Mucosa of descending colon (tissue), 3 donors: ENCODE results near the gene CCDC60. TPM values are rescaled to one million over a fixed set of nuclear protein-coding genes. Genes with fewer than 3 reads are reported as not detected.

Experiments
- ATAC-seq: fragments of 200-7000 bp; cut with Tn5 transposase; one replicate; pipeline ENCODE4 v1.9.1; 2020; ENCODE audit warnings: mild to moderate bottlenecking, moderate library complexity
- DNase-seq, 3 donors: peaks; one replicate each; pipeline ENCODE4 v3.0.0-alpha.2; 2020
- H3K36me3 ChIP-seq: fragments of 200-600 bp; one replicate; pipeline ENCODE4 v1.8.0; 2021; ENCODE audit warnings: low read depth, mild to moderate bottlenecking
- H3K4me1 ChIP-seq: fragments of 200-600 bp; one replicate; pipeline ENCODE4 v1.8.0; 2021; ENCODE audit warnings: low read depth, mild to moderate bottlenecking
- H3K4me3 ChIP-seq: fragments of 200-600 bp; one replicate; pipeline ENCODE4 v1.8.0; 2021; ENCODE audit warnings: mild to moderate bottlenecking
- H3K9me3 ChIP-seq: fragments of 200-600 bp; one replicate; pipeline ENCODE4 v1.8.0; 2021; ENCODE audit warnings: mild to moderate bottlenecking
- CTCF ChIP-seq: fragments of 200-600 bp; IDR thresholded peaks from one replicate; pipeline ENCODE4 v1.8.0; 2022; ENCODE audit warnings: antibody characterized with exemption, mild to moderate bottlenecking
- intact Hi-C, 2 donors: fragments of 100-400 bp; cut with DNase I in 1 of 2; cut with micrococcal nuclease in 1 of 2; formaldehyde crosslinking; loops; one replicate each; pipeline versions ENCODE4 v1.11.0 to v1.11.1; 2022; cut with DNase I, micrococcal nuclease
- total RNA-seq, 3 donors: library from RNA; stranded (reverse); fragmentation: NEBNext Ultra II Directional in 2 of 3; extraction: Animal tissue kit (Norgen Biotek cat#: 25700) in 2 of 3; gene quantifications; one replicate each; pipeline versions ENCODE4 v1.2.1 to v1.2.4, GENCODE V29; 2021 to 2023
- donor health status: DM: no; HTN: no; CAD: no; lungs with moderate emphysema.
- donor health status: DM: no; HTN: no; CAD: no.
- donor health status: DM: no; HTN: yes; CAD: no.

The CCDC60 gene
- total RNA-seq, 3 donors from 2014 or later: 2.2 to 3.5 (median 2.9) TPM

- intact Hi-C loops: no loop called here
- no peak for TF ChIP-seq CTCF
- no peaks in the 10 kb centered on the region for H3K4me1 ChIP-seq
- H3K4me3 ChIP-seq: no peak overlapping the region
- no peaks in the 10 kb centered on the region for H3K36me3 ChIP-seq
- DNase-seq (no peak), ATAC-seq (no peak)
- H3K9me3 ChIP-seq: no peaks in the 10 kb centered on the region
Measured at GRCh38 chr12:119384340-119384739, 49.8 kb downstream of the CCDC60 start.

GRCh38 chr12:119385659-119386058, 51.1 kb downstream of the CCDC60 start:
- no peak for DNase-seq
- Histone ChIP-seq H3K36me3 (no peaks in the 10 kb centered on the region), H3K4me3 (no peak overlapping the region), H3K9me3 (no peaks in the 10 kb centered on the region), H3K4me1 (no peaks in the 10 kb centered on the region)
- no peak for ATAC-seq
- TF ChIP-seq CTCF: no peak
- intact Hi-C loops: no loop called here

- no peak for DNase-seq
- no peak for ATAC-seq
- Histone ChIP-seq H3K4me1 (no peaks in the 10 kb centered on the region), H3K36me3 (no peaks in the 10 kb centered on the region), H3K4me3 (no peak overlapping the region), H3K9me3 (no peaks in the 10 kb centered on the region)
- intact Hi-C loops: no loop called here
- no peak for TF ChIP-seq CTCF
Measured at GRCh38 chr12:119389687-119390086, 55.2 kb downstream of the CCDC60 start.

GRCh38 chr12:119391673-119392072, 57.1 kb downstream of the CCDC60 start:
- Histone ChIP-seq H3K9me3 (no peaks in the 10 kb centered on the region), H3K36me3 (no peaks in the 10 kb centered on the region), H3K4me3 (no peak overlapping the region), H3K4me1 (no peaks in the 10 kb centered on the region)
- no peak for TF ChIP-seq CTCF
- intact Hi-C loops: no loop called here
- DNase-seq (no peak), ATAC-seq (no peak)

GRCh38 chr12:119393677-119394076, 59.1 kb downstream of the CCDC60 start:
- no peaks in the 10 kb centered on the region for H3K9me3 ChIP-seq
- DNase-seq: peak in 1 of 3 donors; percentile 3
- H3K4me3 ChIP-seq: no peak overlapping the region
- ATAC-seq: peak; percentile 27
- no peaks in the 10 kb centered on the region for H3K4me1 ChIP-seq
- intact Hi-C loops: no loop called here
- TF ChIP-seq CTCF: no peak
- no peaks in the 10 kb centered on the region for H3K36me3 ChIP-seq

GRCh38 chr12:119397540-119397939, 63.0 kb downstream of the CCDC60 start:
- ATAC-seq (no peak), DNase-seq (no peak)
- intact Hi-C loops: no loop called here
- Histone ChIP-seq H3K4me1 (no peaks in the 10 kb centered on the region), H3K36me3 (no peaks in the 10 kb centered on the region), H3K9me3 (no peaks in the 10 kb centered on the region), H3K4me3 (no peak overlapping the region)
- TF ChIP-seq CTCF: no peak
